ENCODE results near the gene GABARAPL2. TPM values are rescaled to one million over a fixed set of nuclear protein-coding genes. Genes with fewer than 3 reads are reported as not detected.

GABARAPL2 gene
- total and polyA plus RNA-seq, 2 donors (not counting 1 experiment from before 2014, with no cell fraction given), result 73.0 to 84.9 TPM

DNA sequence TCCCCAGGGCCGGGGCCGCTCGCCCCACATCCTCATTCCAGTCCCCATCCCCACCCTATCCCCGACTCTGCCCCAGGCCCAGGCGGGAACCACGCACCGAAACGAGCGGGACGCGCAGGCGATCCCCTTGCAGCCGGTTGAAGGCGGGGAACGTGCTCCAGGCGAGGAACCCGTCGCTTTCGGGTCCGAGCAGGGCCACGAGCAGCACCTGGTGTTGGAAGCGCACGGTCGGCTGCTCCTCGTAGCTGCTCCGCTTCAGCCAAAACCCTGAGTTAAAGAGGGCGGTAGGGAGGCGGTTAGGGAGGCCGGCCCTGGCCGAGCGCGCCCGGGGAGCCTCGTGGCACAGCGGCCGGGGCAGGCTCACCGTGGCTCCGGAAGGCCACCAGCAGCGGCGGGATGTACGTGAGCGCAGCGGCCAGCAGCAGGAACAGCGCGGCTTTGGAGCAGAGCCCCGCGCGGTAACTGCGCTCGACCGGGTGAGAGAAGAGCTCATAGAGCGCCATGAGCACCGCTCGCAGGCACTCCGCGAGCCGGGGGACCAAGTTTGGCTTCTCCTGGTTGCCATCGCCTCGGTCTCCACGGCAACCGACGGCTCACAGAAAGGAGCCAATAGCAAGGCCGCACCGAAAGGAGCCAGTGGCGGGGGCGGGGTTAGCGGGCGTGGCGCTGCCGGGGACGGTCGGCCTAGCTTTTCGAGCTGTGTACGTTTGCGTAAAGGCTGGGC, 10.3 kb upstream of the GABARAPL2 start, which contains the start of gene TMEM231:
TMEM231 (minus strand) TSS at position 546 of the 724 bp plus-strand sequence; CDS start at position 503, 43 bp downstream.
- peaks cover 10% of the 10 kb centered on the region for H3K4me1 Mint-ChIP-seq
- H3K27me3 Mint-ChIP-seq, result no peaks in the 10 kb centered on the region
- ChIA-PET CTCF (interaction anchor here (1.0 to 1.9 kb wide), 4 partner anchors 9 to 67 kb away, joined by 3 to 9 read pairs (median 4); partner anchors contain the start of genes ADAT1 and GABARAPL2), POLR2A (interaction anchor here (1.0 to 2.2 kb wide), 4 partner anchors 9 to 91 kb away, joined by 4 to 16 read pairs (median 5); partner anchors contain the start of genes ADAT1, GABARAPL2, KARS1 and TERF2IP)
- Histone ChIP-seq H4K20me1 (ENCODE audit: control insufficient read depth, insufficient read depth, low read length, poor library complexity, severe bottlenecking) (no peaks in the 10 kb centered on the region), H3K4me1 (ENCODE audit: control insufficient read depth in 2 of 2, insufficient read depth in 2 of 2, low read length in 2 of 2) (peaks cover 9 to 16% of the 10 kb centered on the region in 2 donors), H3K9me3 (ENCODE audit: control extremely low read depth in 1 of 3, control insufficient read depth in 2 of 3, insufficient read depth in 1 of 3, low read length in 2 of 3) (no peaks in the 10 kb centered on the region), H3K27me3 (replicated peaks in 1 of 4; ENCODE audit: control extremely low read depth in 1 of 4, control insufficient read depth in 3 of 4, insufficient read depth in 4 of 4, low read length in 3 of 4) (peaks cover 0 to 8% (median 0%) of the 10 kb centered on the region in 4 experiments), H3K9ac (ENCODE audit: low read length) (peak within 1 kb of the TSS; percentile 77), H3K4me2 (replicated peaks; ENCODE audit: low read depth, low read length, poor library complexity, severe bottlenecking) (peak within 1 kb of the TSS; percentile 98), H3K4me3 (ENCODE audit: control extremely low read depth in 1 of 5, extremely low read depth in 1 of 5, insufficient read depth in 1 of 5, low read depth in 2 of 5, low read length in 4 of 5) (peak within 1 kb of the TSS; percentile 34 to 78 (median 71)), H2AFZ (ENCODE audit: insufficient read depth, low read depth, low read length, poor library complexity, severe bottlenecking) (peak within 1 kb of the TSS; percentile 91), H3K36me3 (replicated peaks in 1 of 2; ENCODE audit: control extremely low read depth in 1 of 2, control insufficient read depth in 1 of 2, extremely low read depth in 1 of 2, insufficient read depth in 2 of 2, low read length in 1 of 2) (no peaks in the 10 kb centered on the region), H3K27ac (ENCODE audit: low read length in 2 of 2) (peak within 1 kb of the TSS; percentile 9 to 76), H3K79me2 (ENCODE audit: control insufficient read depth, insufficient read depth, low read length) (no peaks in the 10 kb centered on the region)
- DNase-seq, result peak; percentile 96
- intact Hi-C loops (cut with micrococcal nuclease), result loop anchor here (1.0 to 2.0 kb wide), 8 partner anchors 9 to 205 kb away; partner anchors contain the start of genes ADAT1, CFDP1 and TMEM170A
- no peaks in the 10 kb centered on the region for H3K9me3 Mint-ChIP-seq (ENCODE audit: insufficient read depth)
- under 1% methylated on average over 75 of the region's 75 CpGs for WGBS (ENCODE audit: insufficient coverage)
- H3K27ac Mint-ChIP-seq, result peak within 1 kb of the TSS; percentile 88
- ATAC-seq (ENCODE audit: low read depth), result peak; percentile 93
- H3K4me3 Mint-ChIP-seq, result peak within 1 kb of the TSS; percentile 97
- TF ChIP-seq EZH2 (IDR thresholded peaks at IDR 0.05; ENCODE audit: borderline replicate concordance, insufficient read depth, low read depth, low read length, poor library complexity, severe bottlenecking), result no peak
- TF ChIP-seq, protein P1, sequence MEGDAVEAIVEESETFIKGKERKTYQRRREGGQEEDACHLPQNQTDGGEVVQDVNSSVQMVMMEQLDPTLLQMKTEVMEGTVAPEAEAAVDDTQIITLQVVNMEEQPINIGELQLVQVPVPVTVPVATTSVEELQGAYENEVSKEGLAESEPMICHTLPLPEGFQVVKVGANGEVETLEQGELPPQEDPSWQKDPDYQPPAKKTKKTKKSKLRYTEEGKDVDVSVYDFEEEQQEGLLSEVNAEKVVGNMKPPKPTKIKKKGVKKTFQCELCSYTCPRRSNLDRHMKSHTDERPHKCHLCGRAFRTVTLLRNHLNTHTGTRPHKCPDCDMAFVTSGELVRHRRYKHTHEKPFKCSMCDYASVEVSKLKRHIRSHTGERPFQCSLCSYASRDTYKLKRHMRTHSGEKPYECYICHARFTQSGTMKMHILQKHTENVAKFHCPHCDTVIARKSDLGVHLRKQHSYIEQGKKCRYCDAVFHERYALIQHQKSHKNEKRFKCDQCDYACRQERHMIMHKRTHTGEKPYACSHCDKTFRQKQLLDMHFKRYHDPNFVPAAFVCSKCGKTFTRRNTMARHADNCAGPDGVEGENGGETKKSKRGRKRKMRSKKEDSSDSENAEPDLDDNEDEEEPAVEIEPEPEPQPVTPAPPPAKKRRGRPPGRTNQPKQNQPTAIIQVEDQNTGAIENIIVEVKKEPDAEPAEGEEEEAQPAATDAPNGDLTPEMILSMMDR (IDR thresholded peaks at IDR 0.05), result peak; percentile 17
